Sigmoid colon (tissue), 7 donors: ENCODE measurements around the gene TGFBR1. TPM values are rescaled to one million over a fixed set of nuclear protein-coding genes. Genes with fewer than 3 reads are reported as not detected.
A peak's percentile ranks its signal among the peaks of the same experiment; 100 is the strongest.

Experiments
- DNase-seq: peaks from one replicate; pipeline ENCODE4 v3.0.0-alpha.2; 2019
- H3K27ac ChIP-seq, 4 donors: fragments of 200-600 bp; sonication (generic); one replicate each; pipeline ENCODE4 v1.5.1; 2016 to 2019; ENCODE audit warnings: mild to moderate bottlenecking in 1 of 4
- H3K27me3 ChIP-seq, 3 donors: fragments of 200-600 bp; sonication (generic); one replicate each; pipeline ENCODE4 v1.5.1; 2019; ENCODE audit warnings: mild to moderate bottlenecking in 1 of 3
- H3K36me3 ChIP-seq, 4 donors: fragments of 200-600 bp; sonication (generic); one replicate each; pipeline ENCODE4 v1.5.1; 2016 to 2019
- H3K4me1 ChIP-seq, 4 donors: fragments of 200-600 bp; sonication (generic); one replicate each; pipeline ENCODE4 v1.5.1; 2017 to 2019
- H3K4me3 ChIP-seq, 4 donors: fragments of 200-600 bp; sonication (generic); one replicate each; pipeline ENCODE4 v1.5.1; 2017 to 2019; ENCODE audit warnings: mild to moderate bottlenecking in 2 of 4, moderate library complexity in 1 of 4
- H3K9me3 ChIP-seq, 4 donors: fragments of 200-600 bp in 3 of 4; sonication (generic) in 3 of 4; one replicate each; pipeline versions ENCODE4 v1.5.1 to v1.6.1; 2013 to 2019
- EP300 ChIP-seq, 4 donors: sonication (generic); formaldehyde crosslinking; IDR thresholded peaks; one replicate each; pipeline ENCODE4 v1.6.1; 2017; ENCODE audit warnings: antibody characterized with exemption in 4 of 4
- POLR2A ChIP-seq, 2 donors: fragments of 450-650 bp; IDR thresholded peaks; one replicate each; pipeline ENCODE4 v1.6.1; 2016; ENCODE audit warnings: antibody characterized with exemption in 2 of 2, mild to moderate bottlenecking in 2 of 2, moderate library complexity in 2 of 2
- POLR2AphosphoS5 ChIP-seq, 4 donors: sonication (generic); formaldehyde crosslinking; IDR thresholded peaks; one replicate each; pipeline ENCODE4 v1.6.1; 2017; ENCODE audit warnings: antibody characterized with exemption in 4 of 4
- WGBS, 2 donors: extraction: QIAGEN DNeasy Blood & Tissue Kit; methylation state at CpG; one replicate each; pipeline ENCODE4 v1.1.7; 2013; 5-methylcytosine and 5-hydroxymethylcytosine counted together
- intact Hi-C: fragments of 100-400 bp; cut with DNase I; formaldehyde crosslinking; loops from one replicate; pipeline ENCODE4 v1.15.1; 2023
- polyA plus RNA-seq, 3 donors: library from polyadenylated mRNA; stranded (reverse); fragments of 200-250 nt; gene quantifications; one replicate each; pipeline ENCODE4 v1.2.3, GENCODE V29; 2013
- total RNA-seq, 4 donors: library from RNA; depleted of rRNA; stranded (reverse); fragments of >200 nt; gene quantifications; one replicate each; pipeline ENCODE4 v1.1.0, GENCODE V29; 2016
- TF ChIP-seq, protein P1 (sequence below), 4 experiments: fragments of 450-650 bp in 3 of 4; fragments of 200-600 bp in 1 of 4; IDR thresholded peaks; one replicate each; pipeline ENCODE4 v1.5.1; 2016 to 2019; ENCODE audit warnings: antibody characterized with exemption in 4 of 4, mild to moderate bottlenecking in 3 of 4, moderate library complexity in 2 of 4
- donor health status: healthy with polysubstance abuse.
- donor health status: Bipolar disorder and iron deficiency.
- donor health status: healthy.

TGFBR1 gene
- total and polyA plus RNA-seq, 7 donors, result 3.9 to 84.3 (median 48.4) TPM

DNA sequence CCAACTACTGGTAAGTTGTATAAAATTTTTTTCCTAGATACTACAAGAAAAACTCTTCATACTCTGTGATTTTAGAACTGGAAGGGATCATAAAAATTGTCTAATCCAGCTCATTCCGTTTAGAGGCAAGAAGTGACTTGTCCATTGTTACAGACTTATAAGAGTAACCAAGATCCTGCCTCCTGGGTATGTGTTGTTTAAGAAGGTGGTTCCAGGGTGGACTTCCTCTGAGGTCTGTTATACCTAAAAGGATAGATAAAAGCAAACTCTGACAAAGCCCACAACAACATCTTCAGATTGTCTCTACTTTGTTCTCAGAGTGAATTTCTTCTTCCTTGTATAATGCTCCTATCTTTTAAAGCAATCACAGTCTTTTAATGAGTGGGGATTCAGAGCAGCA, 24.2 kb downstream of the TGFBR1 start:
- intact Hi-C loops, result no loop called here

DNA sequence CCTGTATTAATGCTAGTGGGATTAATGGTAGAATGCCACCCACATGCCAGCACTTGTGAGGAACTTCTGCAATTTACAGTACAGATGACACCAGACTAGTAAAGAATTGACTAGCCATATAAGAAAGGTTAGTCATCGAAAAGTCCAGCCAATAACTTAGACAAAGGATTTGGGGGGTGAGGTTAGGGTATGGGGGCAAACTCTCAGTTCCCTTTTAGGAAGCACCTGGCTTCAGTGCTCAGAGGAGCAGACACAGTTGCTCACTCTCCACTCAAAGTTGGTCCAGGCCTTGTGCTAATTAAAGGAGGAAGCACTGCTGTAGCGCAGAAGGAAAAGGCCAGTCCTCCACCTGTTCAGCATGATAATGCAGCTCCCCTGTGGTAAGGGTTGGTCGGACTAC, 25.2 kb downstream of the TGFBR1 start:
- WGBS, 2 donors, result 58 to 89% methylated on average over 3 of the region's 3 CpGs
- no peaks in the 10 kb centered on the region for H3K9me3 ChIP-seq
- DNase-seq, result no peak
- no peaks in the 10 kb centered on the region for H3K27me3 ChIP-seq
- H3K4me1 ChIP-seq, result peaks cover 0 to 53% (median 29%) of the 10 kb centered on the region in 4 donors
- no peak for TF ChIP-seq POLR2A (IDR thresholded peaks at IDR 0.05)
- TF ChIP-seq EP300 (IDR thresholded peaks at IDR 0.05), result no peak
- H3K36me3 ChIP-seq, result peaks cover 0 to 11% (median 0%) of the 10 kb centered on the region in 4 donors
- no peak overlapping the region for H3K27ac ChIP-seq
- no peak overlapping the region for H3K4me3 ChIP-seq
- intact Hi-C loops, result no loop called here

More for the DNA sequence above, 24.2 kb downstream of the TGFBR1 start:
- peaks cover 0 to 11% (median 0%) of the 10 kb centered on the region in 4 donors for H3K36me3 ChIP-seq
- no peak overlapping the region for H3K27ac ChIP-seq
- H3K4me3 ChIP-seq, result no peak overlapping the region
- H3K27me3 ChIP-seq, result no peaks in the 10 kb centered on the region
- H3K9me3 ChIP-seq, result no peaks in the 10 kb centered on the region
- no peak for TF ChIP-seq POLR2AphosphoS5 (IDR thresholded peaks at IDR 0.05)
- TF ChIP-seq, protein P1, sequence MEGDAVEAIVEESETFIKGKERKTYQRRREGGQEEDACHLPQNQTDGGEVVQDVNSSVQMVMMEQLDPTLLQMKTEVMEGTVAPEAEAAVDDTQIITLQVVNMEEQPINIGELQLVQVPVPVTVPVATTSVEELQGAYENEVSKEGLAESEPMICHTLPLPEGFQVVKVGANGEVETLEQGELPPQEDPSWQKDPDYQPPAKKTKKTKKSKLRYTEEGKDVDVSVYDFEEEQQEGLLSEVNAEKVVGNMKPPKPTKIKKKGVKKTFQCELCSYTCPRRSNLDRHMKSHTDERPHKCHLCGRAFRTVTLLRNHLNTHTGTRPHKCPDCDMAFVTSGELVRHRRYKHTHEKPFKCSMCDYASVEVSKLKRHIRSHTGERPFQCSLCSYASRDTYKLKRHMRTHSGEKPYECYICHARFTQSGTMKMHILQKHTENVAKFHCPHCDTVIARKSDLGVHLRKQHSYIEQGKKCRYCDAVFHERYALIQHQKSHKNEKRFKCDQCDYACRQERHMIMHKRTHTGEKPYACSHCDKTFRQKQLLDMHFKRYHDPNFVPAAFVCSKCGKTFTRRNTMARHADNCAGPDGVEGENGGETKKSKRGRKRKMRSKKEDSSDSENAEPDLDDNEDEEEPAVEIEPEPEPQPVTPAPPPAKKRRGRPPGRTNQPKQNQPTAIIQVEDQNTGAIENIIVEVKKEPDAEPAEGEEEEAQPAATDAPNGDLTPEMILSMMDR (IDR thresholded peaks at IDR 0.05), result no peak
- no peak for TF ChIP-seq POLR2A (IDR thresholded peaks at IDR 0.05)
- no peak for TF ChIP-seq EP300 (IDR thresholded peaks at IDR 0.05)
- DNase-seq, result no peak
- H3K4me1 ChIP-seq, result peaks cover 0 to 53% (median 32%) of the 10 kb centered on the region in 4 donors
- WGBS, 2 donors, result 68 to 72% methylated on average over 1 of the region's 1 CpG

DNA sequence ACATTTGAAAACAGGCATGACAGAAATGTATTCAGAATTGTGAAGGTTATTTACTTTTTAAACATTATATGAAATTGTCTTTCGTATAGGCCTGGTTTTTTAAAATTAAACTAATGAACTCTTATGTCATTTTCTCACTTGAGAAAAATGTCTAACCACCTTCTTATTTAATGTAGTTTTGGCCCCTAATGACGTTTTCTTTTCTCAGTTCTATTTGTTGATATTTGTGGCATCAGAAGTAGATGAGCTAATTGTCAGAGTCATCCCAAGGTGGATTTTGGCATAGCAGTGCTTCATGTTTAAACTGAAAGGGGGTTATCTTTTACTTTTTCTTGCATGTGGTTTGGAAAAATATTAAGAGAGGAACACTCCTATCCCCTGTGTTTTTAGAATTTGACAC, 28.2 kb downstream of the TGFBR1 start:
- Histone ChIP-seq H3K4me3 (no peak overlapping the region), H3K27ac (no peak overlapping the region), H3K27me3 (no peaks in the 10 kb centered on the region), H3K9me3 (no peaks in the 10 kb centered on the region), H3K4me1 (peaks cover 0 to 60% (median 24%) of the 10 kb centered on the region in 4 donors), H3K36me3 (peaks cover 0 to 16% (median 0%) of the 10 kb centered on the region in 4 donors)
- no peak for DNase-seq
- intact Hi-C loops, result no loop called here
- TF ChIP-seq POLR2AphosphoS5 (IDR thresholded peaks at IDR 0.05) (no peak), EP300 (IDR thresholded peaks at IDR 0.05) (no peak), POLR2A (IDR thresholded peaks at IDR 0.05) (no peak)
- TF ChIP-seq, protein P1 (IDR thresholded peaks at IDR 0.05), result no peak
- WGBS, 2 donors, result 82 to 83% methylated on average over 2 of the region's 2 CpGs

DNA sequence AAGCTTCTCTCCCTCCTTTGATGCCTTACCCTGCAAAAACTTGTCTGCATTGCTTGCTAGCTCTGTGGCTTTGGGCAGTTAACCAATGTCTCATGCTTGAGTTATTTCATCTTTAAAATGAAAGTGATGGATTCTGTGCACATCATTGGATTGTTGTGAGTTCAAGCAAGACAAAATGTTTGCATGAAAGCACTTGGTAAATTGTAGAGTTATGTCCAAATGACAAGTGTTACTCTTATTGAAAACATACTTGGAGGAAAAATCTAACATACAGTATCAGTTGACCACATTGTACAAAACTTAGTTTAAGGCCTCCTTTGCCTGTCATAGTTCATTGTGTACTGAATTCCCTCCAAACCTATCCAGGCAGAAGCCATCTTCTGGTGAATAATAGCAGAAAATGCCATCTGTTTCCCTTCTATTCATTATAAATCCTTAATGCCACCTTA, 30.0 kb downstream of the TGFBR1 start:
- Histone ChIP-seq H3K4me1 (peaks cover 0 to 54% (median 21%) of the 10 kb centered on the region in 4 donors), H3K9me3 (no peaks in the 10 kb centered on the region), H3K27ac (peak overlapping the region in 3 of 4 donors; percentile 1 to 64 (median 43)), H3K36me3 (peaks cover 0 to 21% (median 0%) of the 10 kb centered on the region in 4 donors), H3K4me3 (no peak overlapping the region), H3K27me3 (no peaks in the 10 kb centered on the region)
- intact Hi-C loops, result no loop called here
- no peak for TF ChIP-seq EP300 (IDR thresholded peaks at IDR 0.05)
- TF ChIP-seq POLR2AphosphoS5 (IDR thresholded peaks at IDR 0.05), result no peak
- TF ChIP-seq POLR2A (IDR thresholded peaks at IDR 0.05), result no peak
- TF ChIP-seq, protein P1 (IDR thresholded peaks at IDR 0.05), result no peak
- DNase-seq, result no peak

DNA sequence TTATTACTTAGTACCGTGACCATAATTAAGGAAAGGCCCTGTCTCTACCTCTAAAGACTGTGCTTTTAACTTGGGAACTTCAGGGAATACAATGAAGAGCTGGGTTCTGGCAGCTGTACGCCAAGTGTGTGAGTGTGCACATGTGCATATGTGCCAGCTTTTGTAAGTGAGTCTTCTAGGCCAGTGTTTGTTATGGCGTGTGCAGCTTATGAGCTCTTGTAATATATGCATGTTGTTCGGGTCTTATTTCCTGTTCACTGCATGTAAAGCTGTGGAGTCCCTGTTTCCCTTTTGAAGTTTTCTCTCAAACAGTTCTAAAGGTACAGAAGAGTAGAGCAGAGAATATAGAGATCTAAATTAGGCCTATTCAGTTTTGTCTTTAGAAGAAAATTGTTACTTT, 30.5 kb downstream of the TGFBR1 start:
- Histone ChIP-seq H3K27me3 (no peaks in the 10 kb centered on the region), H3K27ac (peak overlapping the region in 3 of 4 donors; percentile 1 to 64 (median 43)), H3K36me3 (peaks cover 0 to 21% (median 0%) of the 10 kb centered on the region in 4 donors), H3K4me3 (no peak overlapping the region), H3K9me3 (no peaks in the 10 kb centered on the region), H3K4me1 (peaks cover 0 to 57% (median 26%) of the 10 kb centered on the region in 4 donors)
- no peak for DNase-seq
- 60 to 80% methylated on average over 4 of the region's 4 CpGs for WGBS, 2 donors
- intact Hi-C loops, result no loop called here
- TF ChIP-seq EP300 (IDR thresholded peaks at IDR 0.05) (no peak), POLR2A (IDR thresholded peaks at IDR 0.05) (no peak), POLR2AphosphoS5 (IDR thresholded peaks at IDR 0.05) (no peak)
- TF ChIP-seq, protein P1 (IDR thresholded peaks at IDR 0.05), result no peak
